ENCODE results near the gene EIF4G3. TPM values are rescaled to one million over a fixed set of nuclear protein-coding genes. Genes with fewer than 3 reads are reported as not detected.
"Not testable (repeated sequence)": the region's sequence is repeated elsewhere in the genome, so short reads cannot be mapped to it uniquely, and the experiment has no call there.

The EIF4G3 gene
- polyA plus RNA-seq, 1 donor, result 76.2 TPM

- DNase-seq, result no peak
Observed at GRCh38 chr1:21066356-21067012, 110.2 kb downstream of the EIF4G3 start.

- no peak for DNase-seq
Observed at GRCh38 chr1:21065851-21066250, 110.8 kb downstream of the EIF4G3 start.

- DNase-seq, result no peak
Observed at GRCh38 chr1:21064057-21064456, 112.6 kb downstream of the EIF4G3 start.

- no peak for DNase-seq
Observed at GRCh38 chr1:21060523-21060922, 116.2 kb downstream of the EIF4G3 start.

GRCh38 chr1:21059021-21059420 is 117.7 kb downstream of the EIF4G3 start:
- no peak for DNase-seq

GRCh38 chr1:21058035-21058793 is 118.5 kb downstream of the EIF4G3 start:
- DNase-seq, result no peak

- DNase-seq, result not testable (repeated sequence)
Observed at GRCh38 chr1:21053189-21053928, 123.3 kb downstream of the EIF4G3 start.

GRCh38 chr1:21052034-21052433 is 124.7 kb downstream of the EIF4G3 start:
- DNase-seq, result no peak

GRCh38 chr1:21051177-21051825 is 125.4 kb downstream of the EIF4G3 start:
- DNase-seq, result no peak

GRCh38 chr1:21050031-21050430 is 126.7 kb downstream of the EIF4G3 start:
- no peak for DNase-seq

GRCh38 chr1:21048462-21048861 is 128.2 kb downstream of the EIF4G3 start:
- no peak for DNase-seq

- no peak for DNase-seq
Observed at GRCh38 chr1:21046132-21046531, 130.6 kb downstream of the EIF4G3 start.

GRCh38 chr1:21045351-21045750 is 131.3 kb downstream of the EIF4G3 start:
- no peak for DNase-seq

- DNase-seq, result no peak
Observed at GRCh38 chr1:21042929-21043605, 133.6 kb downstream of the EIF4G3 start.

- no peak for DNase-seq
Observed at GRCh38 chr1:21041541-21041940, 135.2 kb downstream of the EIF4G3 start.

- no peak for DNase-seq
Observed at GRCh38 chr1:21037091-21037490, 139.6 kb downstream of the EIF4G3 start.

- no peak for DNase-seq
Observed at GRCh38 chr1:21035794-21036193, 140.9 kb downstream of the EIF4G3 start.

GRCh38 chr1:21034725-21035628 is 141.7 kb downstream of the EIF4G3 start:
- DNase-seq, result no peak

- no peak for DNase-seq
Observed at GRCh38 chr1:21032741-21033140, 144.0 kb downstream of the EIF4G3 start.

- DNase-seq, result no peak
Observed at GRCh38 chr1:21030181-21030580, 146.5 kb downstream of the EIF4G3 start.

Measured in left kidney (tissue), 2 donors.